ENCODE data around the gene RAPGEF1.

DNA sequence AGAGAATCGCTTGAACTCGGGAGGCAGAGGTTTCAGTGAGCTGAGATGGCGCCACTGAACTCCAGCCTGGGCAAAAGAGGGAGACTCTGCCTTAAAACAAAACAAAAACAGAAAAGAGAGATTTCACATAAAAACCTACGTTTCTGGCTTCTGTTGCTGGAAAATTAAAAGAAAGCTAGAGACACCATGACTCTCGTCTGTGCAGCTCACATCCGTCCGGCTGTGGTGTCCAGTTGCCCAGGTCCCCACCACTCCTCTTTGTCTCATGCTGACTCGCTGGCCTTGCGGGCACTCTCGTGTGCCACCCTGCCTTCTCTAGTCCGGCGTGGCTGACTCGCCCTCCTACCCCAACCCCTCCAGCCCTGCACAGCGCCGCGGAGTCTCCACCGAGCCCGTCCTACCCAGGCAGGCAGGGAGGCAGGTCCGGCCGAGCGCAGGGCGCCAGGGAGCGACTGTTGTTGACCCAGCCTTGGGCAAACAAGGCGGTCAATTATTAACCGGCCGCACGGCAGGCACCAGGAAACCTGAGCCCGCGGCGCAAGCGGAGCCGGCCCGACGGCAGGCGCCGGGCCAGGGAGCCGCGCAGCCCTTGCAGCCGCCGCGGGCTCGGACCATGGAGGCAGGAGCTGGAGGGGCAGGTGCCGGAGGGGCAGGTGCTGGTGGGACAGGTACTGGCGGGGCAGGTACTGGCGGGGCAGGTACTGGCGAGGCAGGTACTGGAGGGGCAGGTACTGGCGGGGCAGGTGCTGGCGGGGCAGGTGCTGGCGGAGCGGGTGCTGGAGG lies 194.7 kb downstream of the RAPGEF1 start, which contains the start of gene PRRT1B:
- TF ChIP-seq, protein P1, sequence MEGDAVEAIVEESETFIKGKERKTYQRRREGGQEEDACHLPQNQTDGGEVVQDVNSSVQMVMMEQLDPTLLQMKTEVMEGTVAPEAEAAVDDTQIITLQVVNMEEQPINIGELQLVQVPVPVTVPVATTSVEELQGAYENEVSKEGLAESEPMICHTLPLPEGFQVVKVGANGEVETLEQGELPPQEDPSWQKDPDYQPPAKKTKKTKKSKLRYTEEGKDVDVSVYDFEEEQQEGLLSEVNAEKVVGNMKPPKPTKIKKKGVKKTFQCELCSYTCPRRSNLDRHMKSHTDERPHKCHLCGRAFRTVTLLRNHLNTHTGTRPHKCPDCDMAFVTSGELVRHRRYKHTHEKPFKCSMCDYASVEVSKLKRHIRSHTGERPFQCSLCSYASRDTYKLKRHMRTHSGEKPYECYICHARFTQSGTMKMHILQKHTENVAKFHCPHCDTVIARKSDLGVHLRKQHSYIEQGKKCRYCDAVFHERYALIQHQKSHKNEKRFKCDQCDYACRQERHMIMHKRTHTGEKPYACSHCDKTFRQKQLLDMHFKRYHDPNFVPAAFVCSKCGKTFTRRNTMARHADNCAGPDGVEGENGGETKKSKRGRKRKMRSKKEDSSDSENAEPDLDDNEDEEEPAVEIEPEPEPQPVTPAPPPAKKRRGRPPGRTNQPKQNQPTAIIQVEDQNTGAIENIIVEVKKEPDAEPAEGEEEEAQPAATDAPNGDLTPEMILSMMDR (IDR thresholded peaks at IDR 0.05), result no peak
- no peak for TF ChIP-seq POLR2A (IDR thresholded peaks at IDR 0.05)

Data from uterus (tissue), 2 donors.